Spleen (tissue), 7 donors: Measurements from ENCODE around the gene STK24.

Experiments
- CTCF ChIP-seq, 11 experiments: fragments of 200-600 bp in 7 of 11; fragments of 450-650 bp in 4 of 11; sonication (generic) in 4 of 11; IDR thresholded peaks in 8 of 11; conservative IDR thresholded peaks in 3 of 11; 1 replicate in 7 of 11; 2 replicates in 4 of 11; pipeline versions ENCODE4 v1.4.0 to v1.8.0; 2016 to 2021; ENCODE audit warnings: antibody characterized with exemption in 11 of 11, inconsistent platforms in 4 of 11, mild to moderate bottlenecking in 1 of 11
- POLR2A ChIP-seq, 3 donors: fragments of 450-650 bp; IDR thresholded peaks; one replicate each; pipeline ENCODE4 v1.5.1; 2017; ENCODE audit warnings: antibody characterized with exemption in 3 of 3, mild to moderate bottlenecking in 1 of 3
- POLR2AphosphoS5 ChIP-seq, 3 donors: sonication (generic); formaldehyde crosslinking; IDR thresholded peaks; one replicate each; pipeline ENCODE4 v1.5.1; 2017; ENCODE audit warnings: antibody characterized with exemption in 3 of 3
- donor health status: DM: no; HTN: no; CAD: no; lungs with moderate emphysema.
- donor health status: DM: no; HTN: no; CAD: no.
- donor health status: DM: no; HTN: no; CAD: no.

GRCh38 chr13:98529171-98529570 is 47.7 kb downstream of the STK24 start:
- TF ChIP-seq CTCF (IDR thresholded peaks at IDR 0.05 in 8 of 11, conservative IDR thresholded peaks at IDR 0.05 in 3 of 11) = no peak
- no peak for TF ChIP-seq POLR2AphosphoS5 (IDR thresholded peaks at IDR 0.05)
- TF ChIP-seq POLR2A (IDR thresholded peaks at IDR 0.05) = no peak
